CD4-positive, alpha-beta T cell treated with Interleukin-12 subunit alpha and Interleukin-12 subunit beta, for 1 hour (primary cell): Measurements from ENCODE around the gene ZNF90.
"Not testable (repeated sequence)": the region's sequence is repeated elsewhere in the genome, so short reads cannot be mapped to it uniquely, and the experiment has no call there.

Experiments
- DNase-seq: peaks from one replicate; pipeline ENCODE4 v3.0.0-alpha.2; 2020

The ZNF90 gene

DNA sequence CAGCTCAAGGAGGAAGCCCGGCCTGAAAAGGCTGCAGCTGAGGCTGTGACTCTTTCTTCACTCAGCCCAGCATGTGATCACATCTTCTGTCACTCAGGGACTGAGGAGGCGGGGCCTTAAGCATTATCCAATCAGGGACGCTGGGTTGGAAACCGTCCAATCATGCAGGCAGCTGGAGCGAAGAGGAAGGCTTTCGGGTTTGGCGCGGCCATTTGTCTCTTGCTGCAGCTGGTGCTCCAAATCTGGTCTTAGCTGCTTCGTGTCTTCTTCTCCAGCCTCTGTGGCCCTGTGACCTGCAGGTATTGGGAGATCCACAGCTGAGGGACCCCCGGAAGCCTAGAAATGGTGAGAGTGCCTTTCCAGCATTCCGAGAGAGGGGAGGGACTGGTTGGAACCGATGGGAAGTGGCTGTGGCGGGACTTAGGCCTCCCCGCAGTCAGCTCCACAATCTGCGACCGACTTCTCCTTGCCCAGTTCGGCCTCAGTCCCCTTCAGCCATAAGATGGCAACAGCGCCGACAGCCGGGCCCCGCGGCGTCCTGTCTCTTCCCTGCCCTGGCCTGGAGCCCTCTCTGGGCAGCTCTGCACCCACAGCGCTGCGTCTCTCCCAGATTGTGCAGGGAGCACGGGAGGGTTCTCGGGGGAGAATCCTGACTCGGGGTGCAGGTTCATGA is at the start of gene ZNF90:
TSS of gene ZNF90 (plus strand) at position 210 of the 673 bp plus-strand sequence. CDS start at position 343, 133 bp downstream.
- peak; percentile 90 for DNase-seq

DNA sequence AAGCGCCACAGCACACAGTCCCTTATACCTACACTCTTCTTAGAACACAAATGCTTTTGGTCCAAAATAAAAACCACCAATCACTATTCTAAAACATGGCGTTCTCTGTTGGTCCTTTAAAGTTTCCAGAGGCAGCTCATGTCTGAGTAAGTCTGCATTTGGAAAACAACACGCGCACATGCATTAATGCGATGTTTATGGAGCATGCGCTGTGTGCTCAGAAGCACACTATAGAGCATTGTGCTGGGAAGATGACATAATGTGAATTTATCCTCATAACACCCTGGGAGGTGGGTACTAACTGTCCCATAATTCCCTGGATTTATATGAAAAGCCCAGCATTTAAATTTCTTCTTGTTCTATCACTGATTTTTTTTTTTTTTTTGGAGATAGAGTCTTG is 49.2 kb upstream of the ZNF90 start:
- DNase-seq = no peak

- no peak for DNase-seq
Observed at GRCh38 chr19:20035935-20036334, 41.9 kb upstream of the ZNF90 start.

DNA sequence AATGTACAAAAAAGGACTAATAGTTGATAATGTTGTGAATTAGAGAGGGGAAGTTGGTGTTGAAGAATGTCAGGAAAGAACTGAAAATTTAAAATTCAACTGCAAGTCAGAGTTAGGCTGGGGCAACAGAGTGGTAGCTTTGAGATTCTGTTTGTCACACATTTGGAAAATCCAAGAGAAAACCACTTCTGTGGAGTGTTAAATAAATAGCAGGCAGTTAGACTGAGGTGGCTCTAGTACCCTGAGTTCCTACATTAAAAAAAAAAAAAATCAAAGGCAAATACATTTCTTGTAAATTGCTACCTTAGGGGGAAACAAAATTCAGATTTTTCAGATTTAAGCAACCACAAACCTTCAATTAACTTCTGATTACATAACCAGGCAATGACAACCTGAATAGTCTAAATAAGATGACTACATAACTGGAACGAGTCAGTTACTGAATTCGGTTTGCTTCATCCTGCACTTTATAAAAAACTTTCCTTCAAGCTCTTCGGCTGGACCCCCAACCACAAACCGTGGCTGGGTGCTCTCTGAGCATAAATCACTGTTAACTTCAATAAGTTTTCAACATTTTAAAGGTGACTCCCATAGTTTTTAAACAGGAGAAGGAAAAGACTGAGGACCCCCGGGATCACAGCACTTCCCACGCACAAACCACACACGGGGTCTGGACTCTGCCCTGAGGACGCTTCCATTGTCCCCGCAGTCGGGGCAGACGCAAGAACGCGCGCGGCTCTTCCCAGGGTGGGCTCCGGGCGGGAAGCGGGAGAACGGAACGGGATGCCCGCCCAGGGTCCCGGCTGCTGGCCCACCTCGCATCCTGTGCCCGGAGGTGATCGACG is 39.2 kb upstream of the ZNF90 start:
- no peak for DNase-seq

DNA sequence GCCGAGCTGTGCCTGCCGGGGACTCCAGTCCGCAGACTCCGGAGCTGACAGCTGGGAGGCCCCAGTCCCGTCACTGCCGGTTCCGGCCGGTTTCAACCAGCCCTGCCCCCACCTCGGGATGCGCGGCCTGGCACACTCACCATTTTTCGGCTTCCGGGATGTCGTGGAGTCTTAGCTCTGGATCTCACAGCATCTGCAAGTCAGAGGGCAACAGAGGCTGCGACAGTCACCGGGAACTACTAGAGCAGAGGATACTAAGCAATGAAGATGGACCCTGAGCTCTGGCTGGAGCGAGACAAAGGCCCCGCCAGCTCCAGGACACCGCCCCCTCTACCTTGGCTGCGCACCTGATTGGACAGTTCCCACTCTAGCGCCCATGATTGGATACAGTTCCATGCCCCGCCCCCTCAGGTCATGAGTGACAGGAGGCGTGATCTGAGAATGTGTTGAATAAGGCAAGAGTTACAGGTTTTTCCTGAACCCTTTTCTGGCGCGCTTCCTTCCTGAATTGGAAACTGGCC is 38.5 kb upstream of the ZNF90 start, which contains the start of gene ZNF682:
TSS of gene ZNF682 (minus strand) at position 303 of the 521 bp plus-strand sequence. CDS start at position 143, 160 bp downstream.
- DNase-seq = peak; percentile 96

DNA sequence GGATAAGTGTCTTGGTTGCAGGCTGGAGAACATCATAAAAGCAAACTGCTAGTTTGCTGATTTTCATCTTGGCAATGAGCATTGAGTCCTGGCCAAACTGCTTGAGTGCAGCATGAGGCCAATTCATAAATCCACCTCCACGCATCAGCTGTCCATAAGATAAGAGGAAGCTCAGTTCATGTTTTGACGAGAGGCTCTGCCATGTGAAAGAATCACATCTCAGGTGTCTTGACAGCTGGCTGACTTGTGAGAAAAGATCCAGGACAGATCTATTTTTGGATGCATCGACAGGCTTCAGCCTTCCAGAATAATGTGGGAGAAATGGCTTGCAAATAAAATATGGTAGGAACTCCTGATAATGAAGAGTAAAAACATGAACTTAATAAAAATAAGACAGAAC is 33.1 kb upstream of the ZNF90 start:
- no peak for DNase-seq

DNA sequence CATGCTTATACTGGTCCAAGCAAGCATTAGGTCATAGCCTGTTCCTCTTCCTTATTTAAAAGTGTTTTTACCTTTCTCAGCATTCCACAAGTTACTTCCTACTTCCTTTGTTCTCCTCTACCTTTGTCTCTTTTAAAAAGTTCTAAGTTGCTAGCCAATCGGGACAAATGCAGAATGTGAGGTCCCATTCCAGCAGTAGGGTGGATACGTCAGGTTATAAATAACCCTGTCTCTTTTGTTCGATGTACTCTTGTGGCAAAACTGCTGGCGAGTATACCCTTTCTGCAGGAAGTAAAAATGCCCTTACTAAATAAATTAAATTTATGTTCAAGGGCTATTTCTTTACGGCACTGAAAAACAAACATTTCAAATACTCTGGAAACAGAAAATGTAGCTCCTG is 32.1 kb upstream of the ZNF90 start:
- not testable (repeated sequence) for DNase-seq

DNA sequence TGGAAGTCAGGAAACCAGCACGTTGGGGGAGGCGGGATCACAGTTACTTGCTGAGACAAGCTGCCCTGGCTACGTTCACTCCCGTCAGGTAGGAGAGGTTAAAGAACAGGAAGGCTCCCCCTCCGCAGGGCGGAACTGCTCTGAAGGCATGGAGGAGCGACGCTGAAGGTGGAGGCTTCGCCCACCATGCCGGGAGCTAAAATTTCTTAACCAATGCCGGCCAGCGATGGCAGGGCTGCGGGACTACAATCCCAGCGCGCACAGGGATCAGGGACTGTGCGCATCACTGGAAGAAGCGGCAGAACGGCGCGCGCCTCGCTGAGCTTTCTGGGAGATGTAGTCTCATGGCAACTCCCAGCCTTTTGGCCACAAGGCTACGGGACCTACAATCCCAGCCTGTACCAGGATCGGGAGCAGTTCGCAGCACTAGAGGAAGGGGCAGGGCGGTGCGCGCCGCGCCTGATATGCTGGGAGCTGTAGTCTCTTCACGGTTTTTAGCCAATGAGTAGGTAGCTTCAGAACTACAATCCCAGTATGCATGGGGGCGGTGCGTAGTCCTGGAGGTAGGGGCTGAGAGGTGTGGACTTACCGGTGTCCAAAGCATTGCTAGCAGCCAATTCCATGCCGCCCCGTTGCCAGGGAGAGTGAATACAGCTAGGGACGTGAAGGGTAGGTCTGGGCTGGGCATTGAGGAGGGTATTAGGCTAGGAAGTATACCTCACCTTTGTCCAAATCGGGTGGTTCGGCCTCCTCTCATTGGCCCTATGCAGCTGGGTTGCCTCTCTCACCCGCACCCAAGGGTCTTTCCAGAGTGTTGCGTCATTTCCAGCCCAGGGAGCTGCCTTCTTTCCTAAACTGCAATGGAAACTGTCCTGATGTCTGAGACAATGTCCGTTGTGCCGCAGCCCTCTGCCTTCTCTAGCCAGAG is 25.7 kb upstream of the ZNF90 start:
- DNase-seq = peak; percentile 70

DNA sequence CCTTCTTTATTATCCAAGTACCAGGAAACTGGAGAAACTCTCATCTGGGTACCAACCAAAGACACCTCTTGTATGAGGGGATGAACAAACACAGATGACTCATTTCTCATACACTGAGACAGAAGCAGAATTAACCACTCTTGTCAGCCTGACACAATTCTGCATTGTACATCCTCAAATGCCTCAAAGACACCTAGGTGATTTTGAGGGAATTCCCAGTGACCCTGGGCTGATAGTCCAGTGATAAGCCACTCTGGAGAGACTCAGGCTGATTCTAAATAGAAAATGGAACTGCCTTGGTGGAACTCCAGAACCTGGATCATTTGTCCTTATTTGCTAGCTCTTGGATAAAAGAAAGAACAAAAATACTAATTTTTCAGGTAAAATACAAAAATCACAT is 19.1 kb upstream of the ZNF90 start:
- DNase-seq = not testable (repeated sequence)

DNA sequence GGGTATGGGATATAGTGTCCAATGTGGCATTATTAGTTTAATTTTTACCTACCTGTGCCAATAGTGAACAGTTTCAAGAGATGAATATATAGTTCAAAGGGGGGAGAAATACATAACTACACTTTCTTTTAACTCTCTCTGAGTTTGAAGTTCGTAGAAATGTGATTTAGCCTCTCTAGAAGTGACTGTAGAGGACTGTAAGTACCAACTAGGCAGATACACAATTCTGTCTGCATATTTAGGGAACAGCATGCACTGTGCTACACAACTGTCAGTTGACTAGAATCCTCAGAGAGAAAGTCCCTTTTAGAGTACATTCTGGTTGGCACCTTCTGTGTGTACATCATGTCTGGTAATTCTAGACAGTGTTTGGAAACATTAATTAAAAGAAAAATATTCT is 17.5 kb upstream of the ZNF90 start:
- no peak for DNase-seq

DNA sequence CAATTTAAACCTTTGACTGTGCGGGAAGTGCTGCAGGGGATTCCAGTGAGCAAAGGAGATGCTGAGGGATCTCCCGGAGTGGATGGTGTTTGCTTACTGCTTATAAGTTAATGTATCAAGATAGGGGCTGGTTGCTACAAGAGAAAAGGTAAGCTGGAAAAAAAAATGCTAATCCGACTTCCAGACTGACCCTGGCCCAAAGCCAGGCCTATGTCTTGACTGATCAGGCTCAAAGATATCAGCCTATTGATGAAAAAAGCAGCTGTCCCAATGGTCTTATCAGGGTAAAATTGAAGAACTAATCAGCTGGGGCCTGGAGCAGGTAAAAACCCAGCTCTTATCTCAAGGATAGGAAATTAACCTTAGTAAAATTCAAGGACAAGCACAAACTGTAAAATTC is 10.9 kb upstream of the ZNF90 start:
- no peak for DNase-seq

GRCh38 chr19:20067943-20068342 is 9.9 kb upstream of the ZNF90 start:
- no peak for DNase-seq

- not testable (repeated sequence) for DNase-seq
Observed at GRCh38 chr19:20068559-20068958, 9.2 kb upstream of the ZNF90 start.

DNA sequence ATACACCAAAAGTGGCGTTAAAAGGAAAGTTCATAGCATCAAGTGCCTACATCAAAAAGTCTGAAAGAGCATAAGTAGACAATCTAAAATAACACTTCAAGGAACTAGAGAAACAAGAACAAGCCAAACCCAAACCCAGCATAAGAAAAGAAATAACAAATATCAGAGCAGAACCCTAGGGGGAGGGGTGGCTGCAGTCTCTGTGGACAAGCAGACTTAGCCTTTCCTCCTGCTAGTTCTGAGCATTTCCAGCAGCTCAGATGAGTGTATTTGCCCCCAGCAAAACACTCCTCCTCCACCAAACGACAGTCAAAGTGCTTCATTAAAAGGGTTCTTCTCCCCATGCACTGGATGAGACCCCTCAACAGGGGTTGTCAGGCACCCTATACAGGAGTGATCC is 7.1 kb upstream of the ZNF90 start:
- DNase-seq = no peak

- DNase-seq = no peak
Observed at GRCh38 chr19:20072936-20073335, 4.9 kb upstream of the ZNF90 start.

DNA sequence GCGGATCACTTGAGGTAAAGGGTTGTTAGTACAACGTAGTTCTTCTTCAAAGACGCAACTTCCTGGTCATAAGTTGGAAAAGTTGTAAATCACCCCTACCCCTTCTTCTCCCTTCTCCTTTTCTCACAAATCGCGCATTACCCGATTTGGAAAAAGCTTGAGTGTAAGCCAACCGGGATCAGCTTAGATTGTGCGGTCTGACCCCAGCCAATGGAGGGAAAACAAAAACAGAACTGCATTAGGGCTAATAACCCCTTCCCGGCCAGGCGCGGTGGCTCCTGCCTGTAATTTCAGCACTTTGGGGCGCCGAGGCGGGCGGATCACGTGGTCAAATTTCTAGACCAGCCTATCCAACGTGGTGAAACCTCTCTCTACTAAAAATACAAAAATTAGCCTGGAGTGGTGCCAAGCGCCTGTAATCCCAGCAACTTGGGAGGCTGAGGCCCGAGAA is 806 bp downstream of the ZNF90 start:
- DNase-seq = peak; percentile 8

DNA sequence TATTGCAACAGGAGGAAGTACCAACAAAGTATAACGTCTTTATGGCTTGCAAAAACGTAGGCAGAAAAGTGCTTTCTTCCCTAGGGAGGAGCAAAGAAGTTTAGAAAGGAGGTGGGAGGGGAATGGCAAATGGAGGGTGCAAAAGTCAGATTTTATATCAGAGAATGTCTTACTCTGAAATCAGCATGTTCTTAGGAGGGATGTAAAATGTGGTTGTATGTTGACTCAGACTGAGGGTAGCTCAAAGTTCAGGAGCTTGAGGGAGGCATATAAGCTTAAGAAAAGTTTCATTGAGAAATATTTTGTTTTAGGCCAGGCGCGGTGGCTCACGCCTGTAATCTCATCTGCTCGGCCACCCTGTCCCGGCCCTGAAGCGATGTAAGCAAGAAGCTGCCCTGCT is 1.7 kb downstream of the ZNF90 start:
- DNase-seq = no peak

- DNase-seq = no peak
Observed at GRCh38 chr19:20080656-20081055, 2.9 kb downstream of the ZNF90 start.

DNA sequence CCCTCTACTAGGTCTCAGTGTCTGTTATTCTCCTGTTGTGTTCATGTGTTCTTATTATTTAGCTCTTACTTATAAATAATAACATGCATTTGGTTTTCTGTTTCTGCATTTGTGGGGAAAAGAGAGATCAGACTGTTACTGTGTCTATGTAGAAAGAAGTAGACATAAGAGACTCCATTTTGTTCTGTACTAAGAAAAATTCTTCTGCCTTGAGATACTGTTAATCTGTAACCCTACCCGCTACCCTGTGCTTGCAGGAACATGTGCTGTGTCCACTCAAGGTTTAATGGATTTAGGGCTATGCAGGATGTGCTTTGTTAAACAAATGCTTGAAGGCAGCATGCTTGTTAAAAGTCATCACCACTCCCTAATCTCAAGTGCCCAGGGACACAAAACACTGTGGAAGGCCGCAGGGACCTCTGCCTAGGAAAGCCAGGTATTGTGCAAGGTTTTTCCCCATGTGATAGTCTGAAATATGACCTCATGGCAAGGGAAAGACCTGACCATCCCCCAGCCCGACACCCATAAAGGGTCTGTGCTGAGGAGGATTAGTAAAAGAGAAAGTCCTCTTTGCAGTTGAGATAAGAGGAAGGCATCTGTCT is 4.5 kb downstream of the ZNF90 start:
- not testable (repeated sequence) for DNase-seq

DNA sequence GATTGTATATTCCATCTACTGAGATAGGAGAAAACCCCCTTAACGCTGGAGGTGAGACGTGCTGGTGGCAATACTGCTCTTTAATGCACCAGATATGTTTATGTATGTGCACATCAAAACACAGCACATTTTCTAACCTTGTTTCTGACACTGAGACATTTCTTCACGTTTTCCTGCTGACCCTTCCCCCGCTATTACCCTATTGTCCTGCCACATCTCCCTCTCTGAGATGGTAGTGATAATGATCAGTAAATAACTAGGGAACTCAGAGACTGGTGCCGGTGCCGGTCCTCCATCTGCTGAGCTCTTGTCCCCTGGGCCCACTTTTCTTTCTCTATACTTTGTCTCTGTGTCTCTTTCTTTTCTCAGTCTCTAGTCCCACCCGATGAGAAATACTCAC is 5.1 kb downstream of the ZNF90 start:
- not testable (repeated sequence) for DNase-seq

DNA sequence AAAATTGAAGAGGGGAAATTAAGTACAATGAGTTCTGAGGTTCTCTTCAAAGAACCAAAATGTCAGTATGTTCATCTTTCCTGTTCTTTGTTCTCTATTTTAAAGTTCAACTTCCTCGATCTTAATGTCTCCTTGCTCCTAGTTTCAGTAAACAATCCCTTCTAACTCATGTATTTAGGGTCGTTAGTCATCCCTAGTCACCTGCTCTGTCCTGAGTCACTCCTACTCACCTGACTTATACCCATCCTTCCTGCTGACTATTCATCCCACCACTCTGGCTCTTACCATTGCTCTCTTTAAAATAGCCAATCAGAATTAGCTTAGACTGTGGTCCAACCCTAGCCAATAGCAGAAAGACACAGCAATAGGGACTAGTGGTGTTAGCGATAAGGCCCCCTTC is 24.3 kb downstream of the ZNF90 start:
- DNase-seq = no peak

- no peak for DNase-seq
Observed at GRCh38 chr19:20103091-20103740, 25.4 kb downstream of the ZNF90 start.
